ENCODE data around the gene RHOH. TPM values are rescaled to one million over a fixed set of nuclear protein-coding genes. Genes with fewer than 3 reads are reported as not detected.

Gene RHOH
- total and polyA plus RNA-seq, 2 of the 13 experiments (the other 11 are each of a cell fraction or from before 2014, with no cell fraction given), result 0.57 TPM; not detected in 1

- no peak for TF ChIP-seq MIXL1 (CRISPR knock-in tag; IDR thresholded peaks at IDR 0.05)
- TF ChIP-seq ZNF609 (CRISPR knock-in tag; IDR thresholded peaks at IDR 0.05; ENCODE audit: borderline replicate concordance), result no peak
Observed at GRCh38 chr4:40168070-40168469, 28.8 kb upstream of the RHOH start (continued).

GRCh38 chr4:40170588-40170987, 26.2 kb upstream of the RHOH start:
- DNase-seq (ENCODE audit: low spot score) (no peak), ATAC-seq (no peak), FAIRE-seq (no peak)
- H3K4me3 ChIP-seq (replicated peaks in 1 of 3; ENCODE audit: insufficient read depth in 1 of 3, low read depth in 2 of 3, low read length in 3 of 3), result no peak overlapping the region
- no peaks in the 10 kb centered on the region for H3K36me3 ChIP-seq (replicated peaks in 1 of 2; ENCODE audit: control insufficient read depth in 1 of 2, insufficient read depth in 2 of 2, low read length in 2 of 2)
- no peak overlapping the region for H3K27ac ChIP-seq (ENCODE audit: extremely low read length, insufficient read depth, low read length)
- no peaks in the 10 kb centered on the region for H4K20me1 ChIP-seq (ENCODE audit: insufficient read depth, low read length)
- CTCF ChIA-PET (ENCODE audit: low intra/inter-chr PET ratio, low total read pairs), result no interaction called here
- H3K4me1 ChIP-seq (ENCODE audit: insufficient read depth, low read length), result no peaks in the 10 kb centered on the region
- H3K27me3 ChIP-seq (ENCODE audit: control insufficient read depth in 1 of 2, insufficient read depth in 2 of 2, low read length in 2 of 2), result no peaks in the 10 kb centered on the region
- no peaks in the 10 kb centered on the region for H3K9me3 ChIP-seq (ENCODE audit: low read length)
- no peak overlapping the region for H3K9ac ChIP-seq (ENCODE audit: insufficient read depth, low read depth, low read length)
- intact Hi-C loops (cut with micrococcal nuclease; ENCODE audit: unreplicated experiment), result no loop called here
- POLR2A ChIA-PET, result no interaction called here
- H3K4me2 ChIP-seq (ENCODE audit: low read depth, low read length), result no peak overlapping the region
- in situ Hi-C loops (cut with HindIII; ENCODE audit: extremely low pct_ligation_motif_present, low pct_unique_long_range_greater_than_20kb), result no loop called here
- no TSS peak for BruUV-seq (replicated peaks)
- no peaks in the 10 kb centered on the region for H3K79me2 ChIP-seq (ENCODE audit: insufficient read depth, low read length)
- TF ChIP-seq NFKB2 (CRISPR knock-in tag; IDR thresholded peaks at IDR 0.05; ENCODE audit: borderline replicate concordance), result no peak
- no peak for TF ChIP-seq ELF1 (CRISPR knock-in tag; IDR thresholded peaks at IDR 0.05)
- no peak for TF ChIP-seq PHB2 (IDR thresholded peaks at IDR 0.05; ENCODE audit: partially characterized antibody)
- no peak for TF ChIP-seq AGO1 (IDR thresholded peaks at IDR 0.05; ENCODE audit: low read depth, low read length, poor library complexity, severe bottlenecking)
- TF ChIP-seq GATAD2A (CRISPR knock-in tag; IDR thresholded peaks at IDR 0.05), result no peak
- TF ChIP-seq ARNT (IDR thresholded peaks at IDR 0.05), result no peak
- no peak for TF ChIP-seq TOE1 (CRISPR knock-in tag; IDR thresholded peaks at IDR 0.05)
- no peak for TF ChIP-seq NCOA1 (CRISPR knock-in tag; IDR thresholded peaks at IDR 0.05)
- no peak for TF ChIP-seq SYNCRIP (IDR thresholded peaks at IDR 0.05; ENCODE audit: insufficient read depth, low read depth, low read length)
- H2AFZ ChIP-seq (ENCODE audit: low read length), result no peak overlapping the region

Measured in HepG2 (cell line).